ENCODE results near the gene PLCB3. TPM values are rescaled to one million over a fixed set of nuclear protein-coding genes. Genes with fewer than 3 reads are reported as not detected.
A peak's percentile ranks its signal among the peaks of the same experiment; 100 is the strongest.

PLCB3 gene
- total and polyA plus RNA-seq, 2 experiments from 2014 or later, result 28.1 to 103 TPM

DNA sequence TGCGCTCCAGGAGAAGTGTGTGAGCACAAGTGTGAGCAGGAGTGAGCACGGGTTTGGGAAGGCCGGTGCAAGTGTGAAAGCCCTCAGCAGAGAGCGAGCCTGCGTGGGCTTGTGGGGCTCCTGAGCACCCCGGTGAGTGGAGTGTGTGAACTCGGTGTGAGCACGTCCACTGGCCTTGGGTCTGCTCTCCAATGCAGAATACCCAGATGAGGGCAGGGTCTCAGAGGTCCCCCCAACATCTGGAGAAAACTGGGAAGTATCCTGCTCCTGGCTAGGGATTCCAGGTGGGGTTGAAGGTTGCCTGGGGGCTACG is 55.2 kb downstream of the PLCB3 start:
- TF ChIP-seq POLR2AphosphoS5 (IDR thresholded peaks at IDR 0.05; ENCODE audit: low read depth), result no peak
- TF ChIP-seq CREB1 (CRISPR knock-in tag; IDR thresholded peaks at IDR 0.05; ENCODE audit: low read depth), result no peak
- TF ChIP-seq, protein P1, sequence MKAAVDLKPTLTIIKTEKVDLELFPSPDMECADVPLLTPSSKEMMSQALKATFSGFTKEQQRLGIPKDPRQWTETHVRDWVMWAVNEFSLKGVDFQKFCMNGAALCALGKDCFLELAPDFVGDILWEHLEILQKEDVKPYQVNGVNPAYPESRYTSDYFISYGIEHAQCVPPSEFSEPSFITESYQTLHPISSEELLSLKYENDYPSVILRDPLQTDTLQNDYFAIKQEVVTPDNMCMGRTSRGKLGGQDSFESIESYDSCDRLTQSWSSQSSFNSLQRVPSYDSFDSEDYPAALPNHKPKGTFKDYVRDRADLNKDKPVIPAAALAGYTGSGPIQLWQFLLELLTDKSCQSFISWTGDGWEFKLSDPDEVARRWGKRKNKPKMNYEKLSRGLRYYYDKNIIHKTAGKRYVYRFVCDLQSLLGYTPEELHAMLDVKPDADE (IDR thresholded peaks at IDR 0.05), result no peak
- TF ChIP-seq ZNF114 (CRISPR knock-in tag; IDR thresholded peaks at IDR 0.05), result no peak
- TF ChIP-seq STAT1 (IDR thresholded peaks at IDR 0.05; ENCODE audit: unreplicated experiment), result no peak
- no peak for TF ChIP-seq ZNF331 (CRISPR knock-in tag; IDR thresholded peaks at IDR 0.05; ENCODE audit: low read depth)
- no peak for TF ChIP-seq ZNF462 (CRISPR knock-in tag; IDR thresholded peaks at IDR 0.05)
- TF ChIP-seq EZH2 (IDR thresholded peaks at IDR 0.05; ENCODE audit: low read depth, unreplicated experiment), result no peak
- TF ChIP-seq NANOG (IDR thresholded peaks at IDR 0.05; ENCODE audit: borderline replicate concordance), result no peak
- no peak for TF ChIP-seq JUNB (IDR thresholded peaks at IDR 0.05; ENCODE audit: unreplicated experiment)
- TF ChIP-seq, protein P2, sequence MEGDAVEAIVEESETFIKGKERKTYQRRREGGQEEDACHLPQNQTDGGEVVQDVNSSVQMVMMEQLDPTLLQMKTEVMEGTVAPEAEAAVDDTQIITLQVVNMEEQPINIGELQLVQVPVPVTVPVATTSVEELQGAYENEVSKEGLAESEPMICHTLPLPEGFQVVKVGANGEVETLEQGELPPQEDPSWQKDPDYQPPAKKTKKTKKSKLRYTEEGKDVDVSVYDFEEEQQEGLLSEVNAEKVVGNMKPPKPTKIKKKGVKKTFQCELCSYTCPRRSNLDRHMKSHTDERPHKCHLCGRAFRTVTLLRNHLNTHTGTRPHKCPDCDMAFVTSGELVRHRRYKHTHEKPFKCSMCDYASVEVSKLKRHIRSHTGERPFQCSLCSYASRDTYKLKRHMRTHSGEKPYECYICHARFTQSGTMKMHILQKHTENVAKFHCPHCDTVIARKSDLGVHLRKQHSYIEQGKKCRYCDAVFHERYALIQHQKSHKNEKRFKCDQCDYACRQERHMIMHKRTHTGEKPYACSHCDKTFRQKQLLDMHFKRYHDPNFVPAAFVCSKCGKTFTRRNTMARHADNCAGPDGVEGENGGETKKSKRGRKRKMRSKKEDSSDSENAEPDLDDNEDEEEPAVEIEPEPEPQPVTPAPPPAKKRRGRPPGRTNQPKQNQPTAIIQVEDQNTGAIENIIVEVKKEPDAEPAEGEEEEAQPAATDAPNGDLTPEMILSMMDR (conservative IDR thresholded peaks at IDR 0.05; ENCODE audit: low read depth in 2 of 2), result no peak
- TF ChIP-seq EZH2phosphoT487 (IDR thresholded peaks at IDR 0.05; ENCODE audit: unreplicated experiment), result no peak
- TF ChIP-seq, protein P3, sequence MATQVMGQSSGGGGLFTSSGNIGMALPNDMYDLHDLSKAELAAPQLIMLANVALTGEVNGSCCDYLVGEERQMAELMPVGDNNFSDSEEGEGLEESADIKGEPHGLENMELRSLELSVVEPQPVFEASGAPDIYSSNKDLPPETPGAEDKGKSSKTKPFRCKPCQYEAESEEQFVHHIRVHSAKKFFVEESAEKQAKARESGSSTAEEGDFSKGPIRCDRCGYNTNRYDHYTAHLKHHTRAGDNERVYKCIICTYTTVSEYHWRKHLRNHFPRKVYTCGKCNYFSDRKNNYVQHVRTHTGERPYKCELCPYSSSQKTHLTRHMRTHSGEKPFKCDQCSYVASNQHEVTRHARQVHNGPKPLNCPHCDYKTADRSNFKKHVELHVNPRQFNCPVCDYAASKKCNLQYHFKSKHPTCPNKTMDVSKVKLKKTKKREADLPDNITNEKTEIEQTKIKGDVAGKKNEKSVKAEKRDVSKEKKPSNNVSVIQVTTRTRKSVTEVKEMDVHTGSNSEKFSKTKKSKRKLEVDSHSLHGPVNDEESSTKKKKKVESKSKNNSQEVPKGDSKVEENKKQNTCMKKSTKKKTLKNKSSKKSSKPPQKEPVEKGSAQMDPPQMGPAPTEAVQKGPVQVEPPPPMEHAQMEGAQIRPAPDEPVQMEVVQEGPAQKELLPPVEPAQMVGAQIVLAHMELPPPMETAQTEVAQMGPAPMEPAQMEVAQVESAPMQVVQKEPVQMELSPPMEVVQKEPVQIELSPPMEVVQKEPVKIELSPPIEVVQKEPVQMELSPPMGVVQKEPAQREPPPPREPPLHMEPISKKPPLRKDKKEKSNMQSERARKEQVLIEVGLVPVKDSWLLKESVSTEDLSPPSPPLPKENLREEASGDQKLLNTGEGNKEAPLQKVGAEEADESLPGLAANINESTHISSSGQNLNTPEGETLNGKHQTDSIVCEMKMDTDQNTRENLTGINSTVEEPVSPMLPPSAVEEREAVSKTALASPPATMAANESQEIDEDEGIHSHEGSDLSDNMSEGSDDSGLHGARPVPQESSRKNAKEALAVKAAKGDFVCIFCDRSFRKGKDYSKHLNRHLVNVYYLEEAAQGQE (IDR thresholded peaks at IDR 0.05; ENCODE audit: unreplicated experiment), result no peak
- H3F3A ChIP-seq (replicated peaks; ENCODE audit: low read depth), result peaks cover 7% of the 10 kb centered on the region
- peaks cover under 1% of the 10 kb centered on the region; the same call in 1 of the 2 replicates for H4K20me1 ChIP-seq (replicated peaks; ENCODE audit: insufficient read depth)
- DNase-seq (ENCODE audit: low spot score) (no peak), ATAC-seq (no peak)
- H3K27me3 ChIP-seq (ENCODE audit: insufficient read depth), result peaks cover 18% of the 10 kb centered on the region
- peak overlapping the region; percentile 91 for H3K4me3 ChIP-seq
- no peaks in the 10 kb centered on the region for H3K36me3 ChIP-seq (ENCODE audit: insufficient read depth)
- Mint-ChIP-seq H3K4me1 (peaks cover 14% of the 10 kb centered on the region), H3K4me3 (peak overlapping the region; percentile 100), H3K27me3 (ENCODE audit: insufficient read depth, low read depth, poor library complexity) (peaks cover 24% of the 10 kb centered on the region), H3K27ac (peak overlapping the region; percentile 95; the same call in 1 of the 2 replicates), H3K9me3 (no peaks in the 10 kb centered on the region; the same call in 2 of the 3 replicates), H3K36me3 (ENCODE audit: low read depth) (peaks cover 10% of the 10 kb centered on the region; the same call in 2 of the 3 replicates)
- no peak overlapping the region for H3K27ac ChIP-seq (ENCODE audit: low read depth)
- no peaks in the 10 kb centered on the region for H3K9me2 ChIP-seq (ENCODE audit: insufficient read depth)
- H3K79me2 ChIP-seq (replicated peaks; ENCODE audit: insufficient read depth), result peaks cover 36% of the 10 kb centered on the region
- 0 out of 2 replicates have a peak overlapping the region, but pooled peaks have one; percentile 38 for H2AFZ ChIP-seq
- peak overlapping the region; percentile 90 for H3K4me2 ChIP-seq
- peaks cover 9% of the 10 kb centered on the region; the same call in 1 of the 2 replicates for H3K4me1 ChIP-seq (ENCODE audit: insufficient read depth)
